Dedifferentiated amniotic fluid mesenchymal stem cell (primary cell): ENCODE measurements around the gene LAPTM4A.

ENCODE experiments used
- DNase-seq: peaks from one replicate; pipeline ENCODE4 v3.0.0-alpha.2; 2016; ENCODE audit errors: extremely low spot score

LAPTM4A gene

DNA sequence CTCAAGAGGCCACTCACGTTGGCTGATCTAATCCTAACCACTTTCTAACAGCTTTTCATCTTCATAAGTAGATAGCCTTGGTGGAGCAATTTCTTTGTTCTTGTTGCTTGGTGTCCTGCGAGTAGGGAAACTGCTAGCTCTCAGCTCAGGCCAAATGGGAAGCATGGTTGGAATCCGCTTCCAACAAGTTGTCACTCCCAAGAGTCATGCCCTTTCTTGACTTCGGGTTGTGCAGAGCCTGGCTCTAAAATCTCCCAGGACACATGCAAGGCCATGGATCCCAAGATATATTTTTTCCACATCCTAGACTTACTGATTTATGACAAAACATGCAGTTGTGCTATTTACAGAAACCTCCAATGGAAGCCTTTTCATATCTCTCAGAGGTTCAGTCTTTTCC, 31.7 kb downstream of the LAPTM4A start:
- DNase-seq = no peak

DNA sequence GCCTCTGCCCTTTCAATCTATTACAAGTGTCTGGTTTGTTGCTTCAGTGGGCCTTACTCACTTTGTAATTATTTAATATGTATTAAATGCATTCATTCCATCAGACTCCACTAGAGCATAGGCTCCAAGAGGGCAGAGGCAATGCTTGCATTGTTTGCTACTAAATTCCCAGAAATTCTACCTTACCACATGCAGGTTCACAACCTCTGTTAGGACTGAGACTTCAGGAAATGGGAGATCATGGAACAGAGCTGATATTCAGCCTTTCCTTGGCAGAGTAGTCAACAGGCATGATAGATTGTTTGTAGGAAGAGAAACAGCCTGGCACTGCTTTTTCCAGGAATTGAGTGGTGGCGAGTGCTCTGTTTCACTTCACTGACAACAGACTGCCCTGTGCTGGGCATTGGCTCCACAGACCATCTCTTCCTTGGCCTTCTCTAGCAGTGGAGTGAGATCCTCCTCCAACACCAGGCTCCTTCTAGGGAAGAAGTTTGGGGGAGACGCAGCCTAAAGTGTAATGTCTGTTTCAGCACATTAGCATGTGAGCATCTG, 32.8 kb downstream of the LAPTM4A start:
- DNase-seq = no peak

DNA sequence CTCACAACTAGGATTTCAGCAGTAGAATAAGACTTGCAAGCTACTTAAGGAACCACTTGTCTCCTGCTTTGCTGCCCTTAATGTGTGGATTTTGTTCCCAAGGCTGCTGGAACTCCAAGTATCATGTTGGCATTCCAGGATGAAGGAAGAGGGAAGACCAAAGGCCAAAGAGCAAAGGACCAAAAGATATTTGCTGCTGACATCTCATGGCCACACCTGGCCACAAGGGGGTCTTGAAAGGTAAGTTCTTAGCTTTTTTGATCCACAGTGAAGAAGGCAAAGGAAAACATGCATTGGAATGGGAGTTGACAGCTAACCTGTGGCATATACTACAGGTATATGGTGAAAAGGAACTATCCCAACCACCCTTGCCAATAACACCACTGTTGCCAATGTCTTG, 35.1 kb downstream of the LAPTM4A start:
- DNase-seq = no peak

DNA sequence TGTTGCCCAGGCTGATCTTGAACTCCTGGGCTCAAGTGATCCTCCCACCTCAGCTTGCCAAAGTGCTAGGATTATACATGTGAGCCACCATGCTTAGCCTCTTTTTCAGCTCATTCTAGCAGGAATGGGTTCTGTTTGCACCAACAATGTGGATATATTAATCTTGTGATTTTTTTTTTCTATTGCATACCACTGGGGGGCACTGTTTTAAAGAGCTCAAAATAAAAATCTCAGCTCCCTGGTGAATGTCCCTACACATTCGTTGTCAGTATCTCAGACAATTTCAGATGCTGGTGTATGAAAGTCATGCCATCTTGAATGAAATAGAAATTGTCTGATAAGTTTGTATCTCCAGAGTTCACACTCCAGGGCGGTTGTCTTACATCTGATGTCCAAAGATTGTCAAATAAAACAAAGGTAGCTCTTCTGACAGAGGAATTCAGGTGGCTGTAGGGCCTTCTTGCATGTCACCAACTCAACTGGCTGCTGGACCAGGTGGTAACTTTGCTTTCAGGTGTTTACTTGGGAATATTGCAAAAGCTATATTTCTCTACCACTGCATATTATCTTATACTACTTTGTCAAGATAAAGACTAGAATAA, 35.8 kb downstream of the LAPTM4A start:
- peak; percentile 74 for DNase-seq

DNA sequence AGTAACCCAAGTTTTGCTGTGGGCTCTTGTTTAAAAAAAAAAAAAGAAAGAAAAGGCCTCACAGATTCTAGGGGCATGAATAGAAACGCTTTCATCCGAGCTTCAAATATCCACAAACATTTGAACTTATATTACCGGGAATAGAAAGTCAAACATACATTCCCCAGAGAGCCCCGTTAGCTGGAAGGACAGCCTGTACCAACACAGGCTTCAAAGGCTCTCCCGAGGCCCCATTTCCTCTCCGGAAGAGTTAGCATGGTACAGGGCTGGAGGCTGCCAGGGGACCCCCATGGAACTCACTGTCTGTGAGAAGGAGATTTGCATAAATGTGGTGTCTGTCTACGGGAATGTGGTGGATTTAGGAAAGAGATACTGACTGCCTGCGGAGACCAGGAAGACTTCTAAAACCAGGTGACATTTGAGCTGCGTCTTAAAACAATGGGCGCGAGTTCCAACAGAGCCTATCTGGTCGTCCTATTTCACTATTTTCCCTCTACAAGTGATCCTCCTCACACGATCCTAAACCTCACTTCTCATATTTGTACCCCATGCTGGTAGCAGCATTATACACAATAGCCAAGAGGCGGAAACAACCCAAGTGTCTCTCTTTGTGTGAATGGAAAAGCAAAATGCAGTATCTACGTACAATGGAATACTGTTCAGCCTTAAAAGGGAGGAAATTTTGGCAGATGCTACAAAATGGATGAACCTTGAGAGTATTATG, 38.1 kb downstream of the LAPTM4A start:
- no peak for DNase-seq

DNA sequence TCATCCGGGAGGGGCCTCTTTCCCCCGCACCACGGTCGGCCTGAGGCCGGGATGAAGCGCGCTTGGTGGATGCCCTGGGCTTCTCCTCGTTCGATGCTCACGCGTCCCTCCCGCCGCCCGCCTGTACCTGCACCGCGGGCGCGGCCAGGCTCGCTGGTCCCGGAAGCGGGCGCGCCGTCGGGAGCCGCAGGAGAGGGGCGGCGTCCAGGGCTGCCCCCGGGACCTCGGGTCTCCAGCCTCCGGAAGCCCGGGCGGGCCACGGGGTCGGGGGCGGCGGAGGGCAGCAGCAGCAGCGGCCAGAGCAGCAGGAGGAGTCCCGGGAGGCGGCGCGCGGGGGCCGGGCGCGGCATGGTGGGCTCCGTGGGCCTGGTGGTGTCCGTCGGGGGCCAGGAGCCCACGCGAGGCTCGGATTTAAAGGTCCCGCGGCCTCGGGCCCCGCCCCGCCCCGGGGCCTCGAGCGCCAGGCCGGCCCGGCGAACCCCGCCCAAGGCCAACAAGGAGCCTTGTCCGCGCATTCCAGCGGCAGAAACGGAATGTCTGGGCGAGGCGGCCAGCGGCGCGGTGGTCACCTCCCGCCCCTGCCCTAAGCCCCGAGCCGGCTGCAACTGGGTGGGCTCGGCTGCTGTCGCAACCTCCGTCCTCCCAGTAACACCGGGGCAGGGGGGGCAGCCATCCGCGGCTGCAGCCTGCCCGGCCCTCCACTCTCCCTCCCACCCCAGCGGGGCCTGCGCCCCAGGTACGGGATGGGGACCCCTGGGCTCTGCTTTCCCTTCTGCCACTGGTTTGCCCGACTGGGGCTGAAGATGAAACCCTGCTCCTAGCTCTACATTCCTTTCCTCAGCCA, 38.9 kb downstream of the LAPTM4A start, which contains the start of gene MATN3:
TSS of gene MATN3 (minus strand) at position 387 of the 844 bp plus-strand sequence. CDS start at position 350, 37 bp downstream.
- DNase-seq = peak; percentile 25

DNA sequence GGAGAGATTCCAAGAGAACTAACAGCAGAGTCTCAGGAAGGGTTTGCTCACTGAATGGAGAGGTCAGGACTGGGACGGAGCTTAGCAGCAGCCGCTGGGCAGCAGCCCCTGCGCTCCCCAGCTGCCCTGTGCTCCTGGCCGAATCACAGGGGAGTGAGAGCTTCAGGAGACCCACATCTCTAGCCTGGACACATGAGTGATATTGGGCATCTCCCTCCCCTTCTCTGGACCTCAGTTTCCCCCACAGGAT, 39.5 kb downstream of the LAPTM4A start:
- DNase-seq = no peak

DNA sequence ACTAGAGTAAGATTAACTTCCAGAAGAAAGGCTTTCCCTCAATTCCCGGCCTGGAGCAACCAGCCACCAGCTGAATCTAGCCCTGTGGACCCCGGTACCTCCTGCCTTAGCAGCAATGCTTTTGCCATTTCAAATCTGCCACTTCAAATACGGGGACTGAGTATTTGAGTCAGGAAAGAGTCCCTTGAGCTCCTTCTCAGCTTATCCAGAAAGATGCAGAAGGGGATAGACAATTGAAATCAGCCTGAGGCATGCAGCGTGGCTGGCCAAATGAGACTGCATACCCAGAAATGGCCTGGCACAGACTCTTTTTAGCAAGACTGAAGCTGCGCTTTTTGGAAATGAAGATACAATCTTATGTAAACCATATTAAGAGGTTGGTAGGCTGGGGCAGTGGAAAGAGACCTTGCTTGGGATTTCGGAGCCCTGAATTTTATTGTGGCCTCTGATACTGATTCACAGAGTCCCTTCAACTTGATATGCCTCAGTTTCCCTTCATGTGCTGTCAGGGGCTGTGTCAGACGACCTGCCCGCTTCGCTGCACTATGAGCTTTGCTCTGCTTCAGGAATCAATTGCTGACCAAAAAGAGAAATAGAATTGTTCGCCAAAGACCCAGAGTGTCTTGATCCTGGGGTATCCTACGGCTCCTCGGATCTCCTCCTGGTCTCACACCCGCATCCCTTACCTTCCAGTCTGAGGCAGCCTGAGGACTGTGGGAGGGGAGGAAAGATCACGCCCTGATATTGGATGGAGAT, 40.0 kb downstream of the LAPTM4A start:
- DNase-seq = no peak

DNA sequence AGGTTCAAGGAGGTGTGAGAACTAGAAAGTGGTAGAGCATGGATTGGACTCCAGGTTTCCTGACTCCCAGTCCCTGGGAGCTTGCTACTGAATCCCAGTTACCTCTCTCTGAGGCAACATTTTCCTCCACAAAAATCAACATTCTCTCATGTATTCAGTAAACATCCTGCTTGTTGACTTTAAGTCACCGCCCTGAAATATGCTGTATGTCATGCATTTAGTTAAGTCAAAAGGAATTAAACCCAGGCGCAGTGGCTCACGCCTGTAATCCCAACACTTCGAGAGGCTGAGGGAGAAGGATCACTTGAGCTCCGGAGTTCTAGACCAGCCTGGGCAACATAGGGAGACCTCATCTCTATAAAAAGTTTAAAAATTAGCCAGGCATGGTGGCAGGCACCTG, 42.7 kb downstream of the LAPTM4A start:
- no peak for DNase-seq

DNA sequence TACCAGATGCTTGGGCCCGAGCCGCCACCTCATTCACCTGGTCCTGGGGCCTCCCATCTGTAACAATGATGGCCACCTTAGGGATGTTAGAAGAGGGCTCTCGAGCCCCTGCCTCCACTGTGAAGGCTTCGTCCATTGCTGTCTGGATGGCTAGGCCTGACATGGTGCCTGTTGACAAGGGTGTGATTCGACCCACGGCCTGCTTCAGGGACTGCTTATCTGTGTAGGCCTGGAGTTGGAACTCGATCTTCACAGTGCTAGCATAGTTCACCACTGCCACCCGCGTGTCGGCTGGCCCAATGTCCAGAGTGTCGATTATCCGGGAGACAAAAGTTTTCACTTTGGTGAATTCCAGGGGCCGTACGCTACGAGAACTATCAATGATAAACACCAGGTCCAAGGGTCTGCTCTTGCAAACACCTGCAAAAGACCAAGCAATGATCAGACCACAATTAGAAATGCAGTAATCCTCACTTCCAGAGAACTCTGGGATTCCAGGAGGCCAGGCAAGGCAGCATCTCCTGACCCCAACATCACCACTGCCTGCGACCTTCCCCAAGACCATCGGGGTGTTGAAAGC, 45.4 kb downstream of the LAPTM4A start:
- DNase-seq = no peak

DNA sequence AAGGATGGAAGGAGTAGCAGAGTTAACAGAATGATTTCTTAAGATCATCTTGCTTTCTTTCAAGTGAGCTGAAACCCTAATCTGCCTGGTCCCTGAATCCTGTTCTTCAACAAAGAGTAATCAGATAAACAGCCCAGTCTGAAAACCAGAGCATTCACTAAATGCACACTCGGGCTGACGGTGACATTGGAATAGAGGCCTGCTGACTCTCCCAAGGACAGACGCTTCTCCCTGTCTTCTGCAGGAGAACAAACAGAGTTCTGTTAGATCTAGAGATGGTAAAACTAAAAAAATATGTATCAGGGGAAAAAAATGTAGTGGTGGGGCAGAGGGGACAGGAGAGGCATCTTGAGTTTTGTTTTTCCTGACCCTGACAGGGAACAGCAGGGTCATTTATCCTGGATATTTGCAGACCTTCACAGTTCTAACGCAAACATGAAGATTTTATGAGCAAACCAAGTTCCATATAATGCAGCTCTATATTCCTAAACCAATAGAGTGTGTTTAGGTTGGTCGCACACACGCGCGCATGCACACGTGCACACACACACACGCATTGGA, 46.3 kb downstream of the LAPTM4A start:
- DNase-seq = no peak

DNA sequence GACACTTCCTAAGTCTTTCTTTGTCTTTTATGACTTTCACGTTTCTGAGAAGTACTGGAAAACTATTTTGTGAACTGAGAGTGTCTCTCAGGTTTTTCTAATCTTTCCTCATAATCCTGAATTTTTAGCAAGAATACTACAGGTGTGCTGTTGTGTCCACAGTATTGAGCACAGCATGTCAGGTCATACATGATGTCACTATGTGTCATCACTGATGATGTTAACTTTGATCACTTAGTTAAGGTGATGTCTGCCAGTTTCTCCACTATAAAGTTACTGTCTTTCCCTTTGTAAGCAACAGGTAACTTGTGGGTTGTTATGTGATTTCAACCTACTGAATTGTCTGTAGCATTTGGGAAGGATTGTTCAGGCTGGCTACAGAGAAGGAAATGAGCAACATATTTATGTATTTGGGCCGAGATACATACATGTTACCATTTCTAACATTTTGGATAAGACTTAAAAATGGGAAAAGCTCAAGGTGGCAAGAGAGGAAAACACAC, 50.0 kb downstream of the LAPTM4A start:
- DNase-seq = no peak

DNA sequence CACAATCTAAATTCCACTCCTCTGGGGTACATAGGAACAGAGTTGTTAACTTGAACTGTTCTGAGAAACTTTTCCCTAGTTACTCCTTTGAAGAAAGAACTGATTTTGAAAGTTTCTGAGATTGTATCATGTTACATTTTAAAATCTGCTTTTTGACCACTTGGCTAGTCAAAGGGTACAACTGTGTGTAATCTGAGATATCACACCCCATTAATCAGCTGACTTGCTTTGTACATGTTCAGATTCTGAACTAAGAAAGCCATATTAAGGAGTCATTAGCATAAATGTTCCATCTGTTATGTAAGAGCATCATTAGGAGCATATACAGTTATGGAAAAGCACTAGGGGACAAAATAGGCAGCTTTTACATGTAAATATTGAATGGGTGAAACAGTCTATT, 57.7 kb downstream of the LAPTM4A start:
- no peak for DNase-seq

DNA sequence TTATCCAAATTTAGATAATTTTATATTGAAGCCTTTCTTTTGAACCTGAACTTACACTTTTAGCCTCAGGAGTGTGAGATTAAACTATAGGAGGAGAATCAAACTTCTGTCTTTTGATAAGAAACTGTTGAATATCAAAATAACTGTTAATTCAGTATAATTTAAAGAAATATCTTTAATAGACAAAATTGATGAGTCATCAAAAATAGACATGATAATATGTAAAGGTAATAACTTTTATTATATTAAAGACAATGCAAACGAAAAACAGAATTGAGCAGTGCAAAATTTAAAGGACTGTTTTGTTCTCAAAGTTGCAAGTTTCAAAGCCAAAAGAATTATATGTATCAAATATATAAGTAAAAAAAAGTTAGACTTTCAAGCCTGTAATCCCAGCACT, 59.5 kb downstream of the LAPTM4A start:
- DNase-seq = no peak

DNA sequence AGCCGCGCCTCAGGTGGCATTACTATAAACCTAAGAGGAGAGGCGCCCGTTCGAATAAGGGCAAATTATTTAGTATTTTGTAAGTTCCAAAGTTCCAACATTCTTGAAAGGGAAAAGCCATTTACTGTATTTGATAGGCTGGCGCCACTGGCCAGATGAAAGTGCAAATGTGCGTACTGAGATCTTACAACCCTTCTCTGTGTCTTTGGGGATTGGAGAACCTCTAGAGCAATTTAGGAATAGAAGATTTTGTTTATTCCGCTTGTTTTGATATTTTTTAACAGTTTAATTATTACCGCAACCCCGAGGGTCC, 61.1 kb downstream of the LAPTM4A start:
- no peak for DNase-seq

DNA sequence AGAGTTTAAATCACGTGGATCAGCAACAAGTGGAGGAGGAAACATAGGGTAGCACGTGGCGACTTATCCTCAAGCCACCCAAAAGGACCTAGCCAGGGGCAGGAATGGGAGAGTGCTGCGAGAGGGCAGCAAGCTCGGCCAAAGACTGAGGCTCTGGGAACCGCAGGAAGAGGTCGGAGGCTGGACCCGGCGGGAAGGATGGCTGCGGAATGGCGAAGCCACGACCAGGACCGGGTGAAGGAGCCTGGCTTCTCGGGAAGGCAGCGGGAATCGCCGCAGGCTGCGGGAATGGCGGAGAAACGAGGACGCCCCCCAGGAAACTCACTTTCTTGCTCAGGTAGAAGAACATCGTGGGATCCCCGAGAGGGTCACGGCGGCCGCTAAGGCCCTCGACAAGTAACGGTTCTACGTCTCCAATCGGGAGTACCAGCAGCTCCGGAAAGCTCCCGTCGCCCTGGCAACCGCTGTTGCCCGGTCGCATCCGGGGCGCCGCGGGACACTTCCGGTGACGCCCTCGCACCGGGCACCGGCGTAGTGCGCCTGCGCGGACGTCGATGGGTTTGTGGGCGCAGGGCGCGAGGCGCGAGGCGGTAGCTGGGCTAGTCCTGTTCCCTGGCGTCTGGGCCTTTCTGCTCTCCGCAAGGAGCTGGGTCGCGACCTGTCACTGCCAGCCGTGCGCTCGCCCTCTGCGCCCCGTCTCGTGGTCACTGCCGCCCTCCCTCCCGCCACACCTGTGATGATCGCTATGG, 61.6 kb downstream of the LAPTM4A start, which contains the start of gene WDR35:
TSS of gene WDR35 (minus strand) at position 439 of the 749 bp plus-strand sequence. CDS start at position 349, 90 bp downstream.
- peak; percentile 85 for DNase-seq

DNA sequence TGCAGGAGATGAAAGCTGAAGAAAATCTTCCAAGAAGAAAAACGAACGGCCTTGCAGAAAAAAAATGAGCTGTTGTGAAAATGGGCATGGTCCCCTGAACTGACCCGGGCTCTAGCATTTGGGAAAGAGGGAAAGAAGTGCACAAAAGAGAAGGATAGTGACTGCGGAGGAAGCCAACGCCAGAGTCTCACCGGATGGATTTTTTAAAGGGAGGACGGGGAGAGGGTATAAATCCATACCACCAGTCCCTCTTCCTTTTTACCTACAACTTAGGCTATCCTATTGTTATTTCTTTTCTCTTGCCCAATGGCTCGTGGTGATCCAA, 62.1 kb downstream of the LAPTM4A start:
- DNase-seq = no peak

DNA sequence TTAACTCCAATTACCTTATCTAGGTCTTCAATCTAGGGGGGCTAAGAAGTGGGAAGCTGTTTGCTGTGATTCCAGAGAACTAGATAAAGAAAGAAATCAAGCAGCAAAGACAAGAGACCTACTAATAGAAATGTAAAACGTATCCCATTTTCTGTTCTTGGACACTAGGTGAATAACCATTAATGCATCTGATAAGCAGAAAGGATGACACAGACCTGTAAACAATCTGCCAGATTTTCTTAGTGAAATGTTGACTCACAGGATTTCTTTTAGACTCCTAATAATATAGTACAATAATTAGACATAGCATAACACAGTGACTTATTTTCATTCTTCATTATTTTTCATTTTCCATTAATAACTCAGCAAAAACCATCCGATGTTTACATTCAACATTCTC, 62.8 kb downstream of the LAPTM4A start:
- DNase-seq = no peak

DNA sequence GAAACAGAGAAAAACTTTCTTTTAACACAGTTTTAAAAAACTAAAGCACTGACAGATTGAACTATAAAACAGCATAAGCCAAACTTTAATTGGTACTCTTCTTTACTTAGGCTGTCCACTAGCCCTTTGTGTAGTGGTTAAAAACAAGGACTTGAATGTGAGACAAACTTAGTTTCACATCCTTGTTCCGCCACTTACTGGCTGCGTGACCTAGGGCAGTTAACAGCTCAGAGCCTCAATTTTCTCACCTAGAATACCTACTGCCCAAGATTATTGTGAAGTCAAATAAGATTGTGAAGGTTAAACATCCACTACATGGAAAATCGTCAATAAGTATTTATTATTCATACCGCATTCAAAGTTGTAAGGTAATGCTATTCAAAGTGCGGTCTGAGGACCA, 63.5 kb downstream of the LAPTM4A start:
- DNase-seq = no peak
